Caco-2 (cell line): ENCODE measurements around the gene CREB1. TPM values are rescaled to one million over a fixed set of nuclear protein-coding genes. Genes with fewer than 3 reads are reported as not detected.
"Not testable (repeated sequence)": the region's sequence is repeated elsewhere in the genome, so short reads cannot be mapped to it uniquely, and the experiment has no call there.

ENCODE experiments used
- BruUV-seq: library from RNA; stranded (reverse); fragments of 400-500 nt; replicated peaks from 2 replicates; lab custom pipeline; 2021; lab: Mats Ljungman, UMichigan
- CTCF ChIA-PET: fragments of 300-600 bp; sonication (Branson Sonifier 250); formaldehyde crosslinking; loops from one replicate; lab custom pipeline; 2022; ENCODE audit warnings: antibody characterized with exemption; lab: Charles Lee
- POLR2A ChIA-PET: fragments of 300-600 bp; sonication (Branson Sonifier 250); formaldehyde crosslinking; loops from one replicate; lab custom pipeline; 2022; ENCODE audit warnings: antibody characterized with exemption; lab: Charles Lee
- DNase-seq, 2 experiments: peaks; one replicate each; pipeline versions ENCODE4 v3.0.0 to v3.0.0-alpha.2; 2020 to 2022
- H3K27me3 ChIP-seq: replicated peaks from 2 replicates; pipeline ENCODE4 v1.6.0; 2011; ENCODE audit warnings: low read length; ENCODE audit not compliant: control insufficient read depth, insufficient read depth
- H3K36me3 ChIP-seq: 2 replicates; pipeline ENCODE4 v1.5.1; 2011; ENCODE audit warnings: low read length; ENCODE audit not compliant: control insufficient read depth, insufficient read depth
- H3K4me1 ChIP-seq: fragments of 250-450 bp; sonication (Bioruptor Pico); 2 replicates; pipeline ENCODE4 v1.5.1; 2020; ENCODE audit warnings: mild to moderate bottlenecking
- H3K4me3 ChIP-seq: 2 replicates; pipeline ENCODE4 v1.5.1; 2011; ENCODE audit warnings: low read depth, mild to moderate bottlenecking, control low read depth, low read length
- H3K9me3 ChIP-seq: fragments of 250-450 bp; sonication (Bioruptor Pico); 2 replicates; pipeline ENCODE4 v1.5.1; 2020; ENCODE audit warnings: mild to moderate bottlenecking, moderate library complexity
- H3K27ac Mint-ChIP-seq: one replicate; pipeline ENCODE4 v1.8.0; 2022; ENCODE audit warnings: mixed read lengths; ENCODE audit not compliant: unreplicated experiment
- H3K27me3 Mint-ChIP-seq: one replicate; pipeline ENCODE4 v1.8.0; 2022; ENCODE audit warnings: mixed read lengths; ENCODE audit not compliant: insufficient read depth, unreplicated experiment
- H3K36me3 Mint-ChIP-seq: one replicate; pipeline ENCODE4 v1.8.0; 2022; ENCODE audit warnings: mild to moderate bottlenecking, mixed read lengths; ENCODE audit not compliant: insufficient read depth, unreplicated experiment
- H3K4me1 Mint-ChIP-seq: one replicate; pipeline ENCODE4 v1.8.0; 2022; ENCODE audit warnings: low read depth, mixed read lengths; ENCODE audit not compliant: unreplicated experiment
- H3K4me3 Mint-ChIP-seq: one replicate; pipeline ENCODE4 v1.8.0; 2022; ENCODE audit warnings: mild to moderate bottlenecking, moderate library complexity, mixed read lengths; ENCODE audit not compliant: unreplicated experiment
- H3K9me3 Mint-ChIP-seq: one replicate; pipeline ENCODE4 v1.8.0; 2022; ENCODE audit warnings: mixed read lengths; ENCODE audit not compliant: unreplicated experiment
- CTCF ChIP-seq, 2 experiments: fragments of 200-600 bp in 1 of 2; IDR thresholded peaks; 1 replicate in 1 of 2; 2 replicates in 1 of 2; pipeline versions ENCODE4 v1.5.1 to v1.8.0; 2011 to 2022; ENCODE audit warnings: antibody characterized with exemption in 1 of 2, control low read depth in 1 of 2, inconsistent platforms in 1 of 2, low read depth in 1 of 2, low read length in 1 of 2, mild to moderate bottlenecking in 1 of 2, moderate library complexity in 1 of 2; ENCODE audit not compliant: insufficient read depth in 1 of 2, severe bottlenecking in 1 of 2, unreplicated experiment in 1 of 2
- intact Hi-C: fragments of 100-400 bp; cut with micrococcal nuclease; formaldehyde crosslinking; loops from one replicate; pipeline ENCODE4 v1.10.0; 2022; ENCODE audit not compliant: unreplicated experiment
- total RNA-seq: library from RNA; stranded (reverse); gene quantifications from 2 replicates; pipeline ENCODE4 v1.2.3, GENCODE V29; 2022

CREB1 gene
- total RNA-seq, 1 experiment from 2014 or later, result 59.0 TPM

DNA sequence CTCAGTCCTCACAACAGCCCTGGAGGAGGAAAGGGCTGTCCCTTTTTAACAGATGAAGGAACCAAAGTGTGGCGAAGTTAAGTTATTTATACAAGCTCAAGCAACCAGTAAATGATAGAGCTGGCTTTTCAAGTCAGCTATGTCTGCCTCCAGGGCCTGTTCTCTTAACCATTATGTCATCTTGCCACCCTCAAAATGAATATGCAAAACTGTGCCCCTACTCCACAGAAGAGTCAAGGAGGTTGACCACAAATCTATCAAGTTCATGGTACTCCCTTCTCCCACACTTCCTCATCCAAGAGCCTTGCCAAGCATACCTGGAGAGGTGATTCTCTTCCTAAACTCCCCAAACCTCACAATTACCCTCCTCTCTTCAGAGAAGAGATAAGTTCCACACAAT lies 37.3 kb upstream of the CREB1 start:
- Mint-ChIP-seq H3K4me3 (no peak overlapping the region), H3K36me3 (no peaks in the 10 kb centered on the region), H3K4me1 (no peaks in the 10 kb centered on the region), H3K9me3 (no peaks in the 10 kb centered on the region), H3K27ac (no peak overlapping the region), H3K27me3 (no peaks in the 10 kb centered on the region)
- intact Hi-C loops, result no loop called here
- DNase-seq, result no peak
- no peaks in the 10 kb centered on the region for H3K4me1 ChIP-seq
- H3K36me3 ChIP-seq, result no peaks in the 10 kb centered on the region
- H3K9me3 ChIP-seq, result no peaks in the 10 kb centered on the region
- no peaks in the 10 kb centered on the region for H3K27me3 ChIP-seq
- BruUV-seq, result no TSS peak
- H3K4me3 ChIP-seq, result no peak overlapping the region
- POLR2A ChIA-PET, result no interaction called here
- CTCF ChIA-PET, result no interaction called here
- TF ChIP-seq CTCF (IDR thresholded peaks at IDR 0.05; ENCODE audit: insufficient read depth in 1 of 2, low read depth in 1 of 2, low read length in 1 of 2, severe bottlenecking in 1 of 2, unreplicated experiment in 1 of 2), result no peak

DNA sequence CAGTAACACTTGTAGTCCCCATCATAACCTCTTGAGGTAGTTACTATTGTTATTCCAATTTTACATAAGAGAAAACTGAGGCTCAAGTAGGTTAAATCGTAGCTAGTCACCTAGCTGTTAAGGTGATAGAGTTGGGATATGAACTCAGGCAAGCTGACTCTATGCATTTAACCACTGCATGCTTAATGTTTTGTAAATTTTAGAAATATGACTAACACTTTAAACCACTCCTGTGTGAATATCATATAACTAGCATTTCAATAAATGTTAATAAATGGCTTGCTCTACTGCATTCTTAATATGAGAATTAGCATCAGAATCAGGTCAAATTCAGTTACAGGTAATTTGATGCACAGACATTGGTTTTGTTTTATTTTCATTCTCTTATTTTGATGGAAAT lies 35.6 kb upstream of the CREB1 start:
- Histone ChIP-seq H3K36me3 (no peaks in the 10 kb centered on the region), H3K4me1 (0 out of 2 replicates have a peak, but pooled peaks cover 5% of the 10 kb centered on the region), H3K4me3 (no peak overlapping the region), H3K9me3 (no peaks in the 10 kb centered on the region), H3K27me3 (no peaks in the 10 kb centered on the region)
- Mint-ChIP-seq H3K9me3 (no peaks in the 10 kb centered on the region), H3K36me3 (no peaks in the 10 kb centered on the region), H3K4me1 (no peaks in the 10 kb centered on the region), H3K27ac (no peak overlapping the region), H3K4me3 (no peak overlapping the region), H3K27me3 (no peaks in the 10 kb centered on the region)
- DNase-seq, result no peak
- ChIA-PET POLR2A (no interaction called here), CTCF (no interaction called here)
- BruUV-seq, result no TSS peak
- intact Hi-C loops, result loop anchor here (1.0 kb wide), 1 partner anchor 9 kb away; no protein-coding TSS in a partner anchor
- TF ChIP-seq CTCF (IDR thresholded peaks at IDR 0.05; ENCODE audit: insufficient read depth in 1 of 2, low read depth in 1 of 2, low read length in 1 of 2, severe bottlenecking in 1 of 2, unreplicated experiment in 1 of 2), result no peak

DNA sequence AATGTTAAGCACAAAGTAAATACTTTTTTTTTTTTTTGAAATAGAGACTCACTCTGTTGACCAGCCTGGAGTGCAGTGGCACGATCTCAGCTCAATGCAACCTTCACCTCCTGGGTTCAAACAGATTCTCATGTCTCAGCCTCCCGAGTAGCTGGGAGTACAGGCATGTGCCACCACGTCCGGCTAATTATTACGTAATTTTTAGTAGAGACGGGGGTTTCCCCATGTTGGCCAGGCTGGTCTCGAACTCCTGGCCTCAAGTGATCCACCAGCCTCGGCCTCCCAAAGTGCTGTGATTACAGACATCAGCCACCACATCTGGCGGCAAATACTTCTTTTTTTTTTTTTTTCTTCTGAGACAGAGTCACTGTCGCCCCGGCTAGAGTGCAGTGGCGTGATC lies 32.8 kb upstream of the CREB1 start:
- H3K4me3 Mint-ChIP-seq, POLR2A ChIA-PET, H3K4me1 ChIP-seq, H3K36me3 Mint-ChIP-seq, intact Hi-C loops, CTCF ChIA-PET, H3K27me3 ChIP-seq, H3K9me3 ChIP-seq, H3K4me3 ChIP-seq, H3K4me1 Mint-ChIP-seq, H3K9me3 Mint-ChIP-seq, BruUV-seq, H3K36me3 ChIP-seq, DNase-seq, H3K27me3 Mint-ChIP-seq, H3K27ac Mint-ChIP-seq: not testable (repeated sequence)

GRCh38 chr2:207497596-207497995 lies 32.2 kb upstream of the CREB1 start:
- intact Hi-C loops, result no loop called here
- ChIA-PET POLR2A (interaction anchor here (1.0 kb wide), 1 partner anchor 32 kb away, joined by 6 read pairs; the partner anchor contains the start of gene CREB1), CTCF (no interaction called here)
- Mint-ChIP-seq H3K9me3 (no peaks in the 10 kb centered on the region), H3K4me1 (no peaks in the 10 kb centered on the region), H3K36me3 (no peaks in the 10 kb centered on the region), H3K27me3 (no peaks in the 10 kb centered on the region), H3K4me3 (no peak overlapping the region), H3K27ac (no peak overlapping the region)
- no peak overlapping the region for H3K4me3 ChIP-seq
- 0 out of 2 replicates have a peak, but pooled peaks cover 5% of the 10 kb centered on the region for H3K4me1 ChIP-seq
- no TSS peak for BruUV-seq
- no peaks in the 10 kb centered on the region for H3K27me3 ChIP-seq
- H3K36me3 ChIP-seq, result no peaks in the 10 kb centered on the region
- TF ChIP-seq CTCF (IDR thresholded peaks at IDR 0.05; ENCODE audit: insufficient read depth in 1 of 2, low read depth in 1 of 2, low read length in 1 of 2, severe bottlenecking in 1 of 2, unreplicated experiment in 1 of 2), result no peak
- no peak for DNase-seq
- no peaks in the 10 kb centered on the region for H3K9me3 ChIP-seq
